Measurements from ENCODE around the gene TOPAZ1. TPM values are rescaled to one million over a fixed set of nuclear protein-coding genes. Genes with fewer than 3 reads are reported as not detected.

Gene TOPAZ1
- total and polyA plus RNA-seq, 3 donors from 2014 or later = 2.5 to 11.7 (median 7.4) TPM

Other genes with a start within 250 kb of the TOPAZ1 start
- gene TCAIM, start 96.9 kb downstream of the TOPAZ1 start, total RNA-seq = 10 to 100 TPM; 28.3 to 33.5 TPM
- 12.3 TPM for gene TCAIM, start 96.9 kb downstream of the TOPAZ1 start, polyA plus RNA-seq (ENCODE audit: insufficient read depth, low read depth, low replicate concordance)
- 10 to 100 TPM; 15.0 to 15.8 TPM for gene ZNF445, start 235.8 kb downstream of the TOPAZ1 start, total RNA-seq
- 8.5 TPM for gene ZNF445, start 235.8 kb downstream of the TOPAZ1 start, polyA plus RNA-seq (ENCODE audit: insufficient read depth, low read depth, low replicate concordance)